ENCODE measurements around the gene TBC1D22A.
"Not testable (repeated sequence)": the region's sequence is repeated elsewhere in the genome, so short reads cannot be mapped to it uniquely, and the experiment has no call there.

Gene TBC1D22A

GRCh38 chr22:46762238-46763050 lies at the start of gene TBC1D22A:
Gene TBC1D22A (plus strand): TSS chr22:46762650. CDS start chr22:46762787, 137 bp downstream.
- peak; percentile 79 for DNase-seq

- no peak for DNase-seq
These were observed 47.9 kb upstream of the TBC1D22A start for GRCh38 chr22:46714550-46714949.

- no peak for DNase-seq
These were observed 42.5 kb upstream of the TBC1D22A start for GRCh38 chr22:46719921-46720320.

GRCh38 chr22:46721501-46722085 lies 40.9 kb upstream of the TBC1D22A start:
- DNase-seq, result no peak

- DNase-seq, result no peak
These were observed 38.6 kb upstream of the TBC1D22A start for GRCh38 chr22:46723882-46724281.

GRCh38 chr22:46725096-46725495 lies 37.4 kb upstream of the TBC1D22A start:
- no peak for DNase-seq

GRCh38 chr22:46726066-46726985 lies 36.1 kb upstream of the TBC1D22A start:
- no peak for DNase-seq

GRCh38 chr22:46726986-46727317 lies 35.5 kb upstream of the TBC1D22A start:
- DNase-seq, result no peak

GRCh38 chr22:46727813-46728364 lies 34.6 kb upstream of the TBC1D22A start:
- no peak for DNase-seq

GRCh38 chr22:46728470-46728869 lies 34.0 kb upstream of the TBC1D22A start:
- DNase-seq, result no peak

- DNase-seq, result no peak
These were observed 31.7 kb upstream of the TBC1D22A start for GRCh38 chr22:46730568-46731245.

- no peak for DNase-seq
These were observed 31.0 kb upstream of the TBC1D22A start for GRCh38 chr22:46731246-46732040.

GRCh38 chr22:46732041-46732379 lies 30.4 kb upstream of the TBC1D22A start:
- DNase-seq, result no peak

- no peak for DNase-seq
These were observed 29.9 kb upstream of the TBC1D22A start for GRCh38 chr22:46732513-46732912.

- not testable (repeated sequence) for DNase-seq
These were observed 28.2 kb upstream of the TBC1D22A start for GRCh38 chr22:46734213-46734722.

GRCh38 chr22:46734830-46735453 lies 27.5 kb upstream of the TBC1D22A start:
- no peak for DNase-seq

GRCh38 chr22:46735747-46736608 lies 26.5 kb upstream of the TBC1D22A start:
- DNase-seq, result no peak

GRCh38 chr22:46736705-46737104 lies 25.7 kb upstream of the TBC1D22A start:
- DNase-seq, result no peak

- no peak for DNase-seq
These were observed 25.1 kb upstream of the TBC1D22A start for GRCh38 chr22:46737105-46737975.

Data from NK-92 treated with Interleukin-12 subunit alpha and Interleukin-12 subunit beta, amount 100 ng/mL, for 24 hours (cell line).